Kidney (tissue), 14 donors: Measurements from ENCODE around the gene CABP4. TPM values are rescaled to one million over a fixed set of nuclear protein-coding genes. Genes with fewer than 3 reads are reported as not detected.
"Not testable (repeated sequence)": the region's sequence is repeated elsewhere in the genome, so short reads cannot be mapped to it uniquely, and the experiment has no call there.

Experiments
- DNase-seq, 5 donors: peaks; one replicate each; pipeline ENCODE4 v3.0.0-alpha.2; 2013 to 2020
- FAIRE-seq: peaks from 2 replicates; lab custom pipeline; 2012; peaks lifted over from hg19 to GRCh38; lab: Jason Lieb, UNC
- H3K27ac ChIP-seq, 2 donors: one replicate each; pipeline ENCODE4 v1.7.0; 2013; ENCODE audit warnings: low read depth in 2 of 2, low read length in 2 of 2, inconsistent platforms in 1 of 2
- H3K27me3 ChIP-seq: one replicate; pipeline ENCODE4 v1.7.1; 2013; ENCODE audit warnings: low read length, inconsistent platforms; ENCODE audit not compliant: control insufficient read depth, insufficient read depth
- H3K36me3 ChIP-seq, 3 donors: one replicate each; pipeline versions ENCODE4 v1.7.0 to v1.7.1; 2013; ENCODE audit warnings: low read length in 3 of 3, control low read depth in 1 of 3, inconsistent platforms in 1 of 3; ENCODE audit not compliant: insufficient read depth in 3 of 3, control insufficient read depth in 2 of 3
- H3K4me1 ChIP-seq, 3 donors: one replicate each; pipeline versions ENCODE4 v1.7.0 to v1.7.1; 2013; ENCODE audit warnings: low read length in 3 of 3, inconsistent platforms in 1 of 3, low read depth in 1 of 3; ENCODE audit not compliant: control insufficient read depth in 2 of 3, insufficient read depth in 2 of 3
- H3K4me3 ChIP-seq, 3 donors: one replicate each; pipeline versions ENCODE4 v1.7.0 to v1.8.1; 2013; ENCODE audit warnings: low read length in 3 of 3, control low read depth in 1 of 3, inconsistent platforms in 1 of 3
- H3K9ac ChIP-seq, 3 donors: one replicate each; pipeline versions ENCODE4 v1.7.0 to v1.7.1; 2013; ENCODE audit warnings: low read length in 3 of 3, control low read depth in 1 of 3, inconsistent platforms in 1 of 3
- H3K9me3 ChIP-seq, 3 donors: one replicate each; pipeline versions ENCODE4 v1.7.0 to v1.7.1; 2013; ENCODE audit warnings: low read length in 3 of 3, control low read depth in 1 of 3, inconsistent platforms in 1 of 3; ENCODE audit not compliant: control insufficient read depth in 2 of 3, insufficient read depth in 1 of 3
- intact Hi-C: fragments of 100-400 bp; cut with DNase I; formaldehyde crosslinking; loops from one replicate; pipeline ENCODE4 v1.11.1; 2022
- polyA plus RNA-seq: library from polyadenylated mRNA; stranded (reverse); fragments of 350-450 nt; fragmentation: Illumina TruSeq; extraction: RNeasy Lipid Tissue Mini Kit (QIAGEN cat#74804); gene quantifications from one replicate; pipeline ENCODE4 v1.2.3, GENCODE V29; 2014; ENCODE audit warnings: low read depth, low replicate concordance; ENCODE audit not compliant: insufficient read depth
- total RNA-seq: library from RNA; stranded (reverse); fragmentation: NEBNext Ultra II Directional; extraction: Animal tissue kit (Norgen Biotek cat#: 25700); gene quantifications from one replicate; pipeline ENCODE4 v1.2.1, GENCODE V29; 2021
- TF ChIP-seq, protein P1 (sequence below): IDR thresholded peaks from 3 replicates; pipeline ENCODE4 v1.5.1; 2012; ENCODE audit warnings: mild to moderate bottlenecking, moderate library complexity, borderline replicate concordance; ENCODE audit not compliant: insufficient read depth; ENCODE audit errors: extremely low read depth
- donor health status: control.
- donor health status: control.
- donor health status: control.
- donor health status: control.
- donor health status: control.
- donor health status: DM: yes; HTN: yes; CAD: no.
- donor health status: Normal renal cell carcinoma (clear cell type).

The CABP4 gene
- total and polyA plus RNA-seq, 2 donors from 2014 or later, result 0.49 to 3.1 TPM

DNA sequence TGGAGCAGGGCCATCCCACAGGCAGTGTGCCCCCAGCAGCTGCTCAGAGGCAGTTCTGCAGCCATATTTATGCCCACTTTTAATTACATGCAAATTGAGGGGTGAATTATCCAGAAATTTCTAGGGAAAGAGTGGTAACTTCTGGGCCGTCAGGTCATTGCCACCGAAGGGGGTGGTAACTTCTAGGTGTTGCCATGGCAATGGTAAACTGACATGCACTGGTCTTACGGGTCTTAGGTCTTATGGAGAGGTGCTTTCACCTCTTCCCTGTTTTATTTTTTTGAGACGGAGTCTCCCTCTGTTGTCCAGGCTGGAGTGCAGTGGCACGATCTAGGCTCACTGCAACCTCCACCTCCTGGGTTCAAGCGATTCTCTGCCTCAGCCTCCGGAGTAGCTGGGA lies 17.7 kb downstream of the CABP4 start:
- Histone ChIP-seq H3K27me3 (no peaks in the 10 kb centered on the region), H3K4me1 (peaks cover 0 to 8% (median 4%) of the 10 kb centered on the region in 3 donors), H3K9me3 (no peaks in the 10 kb centered on the region), H3K4me3 (no peak overlapping the region), H3K36me3 (no peaks in the 10 kb centered on the region), H3K9ac (no peak overlapping the region), H3K27ac (no peak overlapping the region)
- no peak for FAIRE-seq
- TF ChIP-seq, protein P1, sequence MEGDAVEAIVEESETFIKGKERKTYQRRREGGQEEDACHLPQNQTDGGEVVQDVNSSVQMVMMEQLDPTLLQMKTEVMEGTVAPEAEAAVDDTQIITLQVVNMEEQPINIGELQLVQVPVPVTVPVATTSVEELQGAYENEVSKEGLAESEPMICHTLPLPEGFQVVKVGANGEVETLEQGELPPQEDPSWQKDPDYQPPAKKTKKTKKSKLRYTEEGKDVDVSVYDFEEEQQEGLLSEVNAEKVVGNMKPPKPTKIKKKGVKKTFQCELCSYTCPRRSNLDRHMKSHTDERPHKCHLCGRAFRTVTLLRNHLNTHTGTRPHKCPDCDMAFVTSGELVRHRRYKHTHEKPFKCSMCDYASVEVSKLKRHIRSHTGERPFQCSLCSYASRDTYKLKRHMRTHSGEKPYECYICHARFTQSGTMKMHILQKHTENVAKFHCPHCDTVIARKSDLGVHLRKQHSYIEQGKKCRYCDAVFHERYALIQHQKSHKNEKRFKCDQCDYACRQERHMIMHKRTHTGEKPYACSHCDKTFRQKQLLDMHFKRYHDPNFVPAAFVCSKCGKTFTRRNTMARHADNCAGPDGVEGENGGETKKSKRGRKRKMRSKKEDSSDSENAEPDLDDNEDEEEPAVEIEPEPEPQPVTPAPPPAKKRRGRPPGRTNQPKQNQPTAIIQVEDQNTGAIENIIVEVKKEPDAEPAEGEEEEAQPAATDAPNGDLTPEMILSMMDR, result no peak
- intact Hi-C loops, result no loop called here
- no peak for DNase-seq

DNA sequence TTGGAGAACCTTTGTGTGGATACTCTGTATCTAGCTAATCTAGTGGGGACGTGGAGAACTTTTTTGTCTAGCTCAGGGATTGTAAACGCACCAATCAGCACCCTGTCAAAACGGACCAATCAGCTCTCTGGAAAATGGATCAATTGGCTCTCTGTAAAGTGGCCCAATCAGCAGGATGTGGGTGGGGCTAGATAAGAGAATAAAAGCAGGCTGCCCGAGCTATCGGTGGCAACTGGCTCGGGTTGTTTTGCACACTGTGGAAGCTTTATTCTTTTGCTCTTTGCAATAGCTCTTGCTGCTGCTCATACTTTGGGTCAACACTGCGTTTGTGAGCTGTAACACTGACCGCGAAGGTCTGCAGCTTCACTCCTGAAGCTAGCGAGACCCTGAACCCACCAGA lies 21.5 kb downstream of the CABP4 start:
- H3K27ac ChIP-seq, H3K9me3 ChIP-seq, FAIRE-seq, intact Hi-C loops, H3K27me3 ChIP-seq, H3K36me3 ChIP-seq, H3K4me3 ChIP-seq, H3K9ac ChIP-seq, DNase-seq, H3K4me1 ChIP-seq: not testable (repeated sequence)

DNA sequence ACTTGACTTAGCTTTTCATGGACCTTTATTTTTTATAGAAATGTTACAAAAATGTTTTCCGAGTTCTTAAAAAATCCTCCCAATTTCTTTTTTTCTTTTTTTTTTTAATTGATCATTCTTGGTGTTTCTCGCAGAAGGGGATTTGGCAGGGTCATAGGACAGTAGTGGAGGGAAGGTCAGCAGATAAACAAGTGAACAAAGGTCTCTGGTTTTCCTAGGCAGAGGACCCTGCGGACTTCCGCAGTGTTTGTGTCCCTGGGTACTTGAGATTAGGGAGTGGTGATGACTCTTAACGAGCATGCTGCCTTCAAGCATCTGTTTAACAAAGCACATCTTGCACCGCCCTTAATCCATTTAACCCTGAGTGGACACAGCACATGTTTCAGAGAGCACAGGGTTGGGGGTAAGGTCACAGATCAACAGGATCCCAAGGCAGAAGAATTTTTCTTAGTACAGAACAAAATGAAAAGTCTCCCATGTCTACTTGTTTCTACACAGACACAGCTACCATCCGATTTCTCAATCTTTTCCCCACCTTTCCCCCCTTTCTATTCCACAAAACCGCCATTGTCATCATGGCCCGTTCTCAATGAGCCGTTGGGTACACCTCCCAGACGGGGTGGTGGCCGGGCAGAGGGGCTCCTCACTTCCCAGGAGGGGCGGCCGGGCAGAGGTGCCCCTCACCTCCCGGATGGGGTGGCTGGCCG lies 22.3 kb downstream of the CABP4 start:
- H3K36me3 ChIP-seq, DNase-seq, H3K27ac ChIP-seq, H3K9me3 ChIP-seq, H3K27me3 ChIP-seq, FAIRE-seq, intact Hi-C loops, H3K9ac ChIP-seq, H3K4me1 ChIP-seq, H3K4me3 ChIP-seq: not testable (repeated sequence)

DNA sequence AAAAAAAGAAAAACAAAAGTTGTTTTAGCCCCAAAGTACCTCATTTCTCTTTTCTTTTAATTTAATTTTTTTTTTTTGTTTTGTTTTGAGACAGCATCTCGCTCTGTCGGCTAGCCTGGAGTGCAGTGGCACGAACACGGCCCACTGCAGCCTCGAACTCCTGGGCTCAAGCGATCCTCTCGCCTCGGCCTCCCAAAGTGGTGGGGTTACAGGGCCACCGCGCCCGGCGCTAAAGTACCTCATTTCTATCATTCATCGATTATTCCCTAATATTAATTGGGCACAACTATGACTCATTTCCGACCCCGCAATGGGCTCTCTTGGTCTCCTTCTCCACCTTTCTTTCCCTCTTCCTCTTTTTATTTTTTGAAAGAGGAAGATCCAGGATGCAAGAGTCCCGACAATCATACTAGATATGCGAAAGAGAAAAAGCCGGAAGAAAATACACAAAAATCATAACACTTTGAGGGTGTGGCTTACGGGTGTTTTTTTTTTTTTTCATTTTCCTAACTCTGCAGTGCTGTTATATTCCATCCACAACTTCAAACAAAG lies 27.2 kb downstream of the CABP4 start:
- no peak for FAIRE-seq
- peak overlapping the region; percentile 79 to 87 for H3K27ac ChIP-seq
- peak in 1 of 5 donors; percentile 71 for DNase-seq
- H3K4me1 ChIP-seq, result peaks cover 3 to 19% (median 9%) of the 10 kb centered on the region in 3 donors
- peak overlapping the region; percentile 67 to 95 (median 94) for H3K4me3 ChIP-seq
- TF ChIP-seq, protein P1, result no peak
- no peaks in the 10 kb centered on the region for H3K27me3 ChIP-seq
- H3K36me3 ChIP-seq, result peaks cover 0 to 2% (median 0%) of the 10 kb centered on the region in 3 donors
- H3K9me3 ChIP-seq, result no peaks in the 10 kb centered on the region
- peak overlapping the region; percentile 33 to 83 (median 33) for H3K9ac ChIP-seq
- intact Hi-C loops, result no loop called here
